H1 (cell line): ENCODE results near the gene NELFA. TPM values are rescaled to one million over a fixed set of nuclear protein-coding genes. Genes with fewer than 3 reads are reported as not detected.

ENCODE experiments used
- CTCF ChIA-PET: fragments of 300-600 bp; sonication (Branson Sonifier 250); formaldehyde crosslinking; loops from one replicate; lab custom pipeline; 2021; ENCODE audit not compliant: partially characterized antibody; lab: Charles Lee
- POLR2A ChIA-PET: fragments of 300-600 bp; sonication (Branson Sonifier 250); formaldehyde crosslinking; loops from one replicate; lab custom pipeline; 2021; ENCODE audit warnings: inconsistent platforms; ENCODE audit not compliant: partially characterized antibody; lab: Charles Lee
- DNase-seq, 2 experiments: peaks; one replicate each; pipeline versions ENCODE4 v3.0.0 to v3.0.0-alpha.2; 2010 to 2022; ENCODE audit warnings: low spot score in 2 of 2, low read depth in 1 of 2, mixed read lengths in 1 of 2
- FAIRE-seq: peaks from 2 replicates; lab custom pipeline; 2011; peaks lifted over from hg19 to GRCh38; lab: Jason Lieb, UNC
- H2AFZ ChIP-seq: 2 replicates; pipeline ENCODE4 v1.8.1; 2012; ENCODE audit warnings: low read length, inconsistent platforms
- H2AK5ac ChIP-seq: 2 replicates; pipeline ENCODE4 v1.6.1; 2013; ENCODE audit warnings: low read depth, low read length
- H2BK120ac ChIP-seq: replicated peaks from 2 replicates; pipeline ENCODE3; 2013; ENCODE audit warnings: low read depth, low read length, inconsistent platforms
- H2BK12ac ChIP-seq: 2 replicates; pipeline ENCODE4 v1.6.1; 2013; ENCODE audit warnings: low read depth, low read length
- H2BK15ac ChIP-seq: 2 replicates; pipeline ENCODE4 v1.6.1; 2013; ENCODE audit warnings: low read length
- H2BK20ac ChIP-seq: 2 replicates; pipeline ENCODE4 v1.6.1; 2013; ENCODE audit warnings: low read length
- H2BK5ac ChIP-seq: 2 replicates; pipeline ENCODE4 v1.6.1; 2013; ENCODE audit warnings: low read depth, low read length
- H3K14ac ChIP-seq: 2 replicates; pipeline ENCODE4 v1.6.1; 2013; ENCODE audit warnings: inconsistent platforms; ENCODE audit not compliant: insufficient read length
- H3K18ac ChIP-seq: 2 replicates; pipeline ENCODE4 v1.6.1; 2013; ENCODE audit warnings: low read length; ENCODE audit errors: extremely low read depth
- H3K23ac ChIP-seq: 2 replicates; pipeline ENCODE4 v1.6.1; 2013; ENCODE audit warnings: inconsistent platforms; ENCODE audit not compliant: insufficient read length
- H3K23me2 ChIP-seq: 2 replicates; pipeline ENCODE4 v1.6.1; 2013; ENCODE audit warnings: low read depth, low read length
- H3K27ac ChIP-seq: 2 replicates; pipeline ENCODE4 v1.6.1; 2011; ENCODE audit warnings: low read depth, low read length, inconsistent platforms
- H3K27me3 ChIP-seq, 4 experiments: replicated peaks in 1 of 4; 1 replicate in 1 of 4; 2 replicates in 3 of 4; pipeline versions ENCODE4 v1.6.1 to v1.8.1; 2011 to 2013; ENCODE audit warnings: low read length in 3 of 4, mild to moderate bottlenecking in 3 of 4, inconsistent platforms in 2 of 4, mixed read lengths in 2 of 4, moderate library complexity in 1 of 4; ENCODE audit not compliant: control insufficient read depth in 3 of 4, insufficient read depth in 3 of 4; ENCODE audit errors: extremely low read depth in 1 of 4
- H3K36me3 ChIP-seq, 4 experiments: 2 replicates each; pipeline versions ENCODE4 v1.6.1 to v1.8.1; 2011 to 2013; ENCODE audit warnings: mild to moderate bottlenecking in 4 of 4, low read length in 3 of 4, moderate library complexity in 2 of 4, control low read depth in 1 of 4, inconsistent platforms in 1 of 4; ENCODE audit not compliant: insufficient read depth in 4 of 4, control insufficient read depth in 2 of 4
- H3K4ac ChIP-seq: replicated peaks from 2 replicates; pipeline ENCODE3; 2013; ENCODE audit warnings: low read length, low read depth, mixed read lengths, inconsistent platforms; ENCODE audit not compliant: insufficient read length
- H3K4me1 ChIP-seq, 4 experiments: replicated peaks in 1 of 4; 1 replicate in 1 of 4; 2 replicates in 3 of 4; pipeline versions ENCODE4 v1.6.1 to v1.8.1; 2011 to 2013; ENCODE audit warnings: low read length in 3 of 4, inconsistent platforms in 2 of 4, mixed read lengths in 1 of 4; ENCODE audit not compliant: insufficient read depth in 4 of 4, control insufficient read depth in 3 of 4
- H3K4me2 ChIP-seq, 2 experiments: 2 replicates each; pipeline versions ENCODE4 v1.6.1 to v1.8.1; 2011 to 2013; ENCODE audit warnings: low read depth in 2 of 2, low read length in 2 of 2, control low read depth in 1 of 2, inconsistent platforms in 1 of 2, mild to moderate bottlenecking in 1 of 2; ENCODE audit not compliant: insufficient read depth in 1 of 2
- H3K4me3 ChIP-seq, 4 experiments: fragments of 200-600, 300-600 bp in 1 of 4; sonication (generic), shearing (Covaris generic), sonication (Bioruptor Twin) in 1 of 4; 2 replicates each; pipeline versions ENCODE4 v1.5.1 to v1.8.1; 2011 to 2016; ENCODE audit warnings: low read length in 4 of 4, low read depth in 3 of 4, control low read depth in 2 of 4, inconsistent platforms in 2 of 4, mild to moderate bottlenecking in 2 of 4, mixed read lengths in 1 of 4, moderate library complexity in 1 of 4; ENCODE audit not compliant: insufficient read depth in 2 of 4; ENCODE audit errors: extremely low read depth in 1 of 4
- H3K56ac ChIP-seq: replicated peaks from 2 replicates; pipeline ENCODE3; 2013; ENCODE audit warnings: low read depth, mild to moderate bottlenecking, mixed read lengths, low read length, inconsistent platforms; ENCODE audit not compliant: insufficient read length
- H3K79me1 ChIP-seq: 2 replicates; pipeline ENCODE4 v1.6.1; 2013; ENCODE audit warnings: low read depth, low read length, control low read depth
- H3K79me2 ChIP-seq, 2 experiments: 2 replicates each; pipeline versions ENCODE4 v1.6.1 to v1.8.1; 2012 to 2013; ENCODE audit warnings: low read length in 2 of 2, mild to moderate bottlenecking in 2 of 2, inconsistent platforms in 1 of 2; ENCODE audit not compliant: insufficient read depth in 2 of 2, control insufficient read depth in 1 of 2
- H3K9ac ChIP-seq, 4 experiments: replicated peaks in 1 of 4; 1 replicate in 1 of 4; 2 replicates in 3 of 4; pipeline versions ENCODE4 v1.6.1 to v1.8.1; 2011 to 2013; ENCODE audit warnings: low read depth in 3 of 4, low read length in 3 of 4, control low read depth in 2 of 4, mild to moderate bottlenecking in 2 of 4, moderate library complexity in 2 of 4, inconsistent platforms in 1 of 4; ENCODE audit errors: extremely low read depth in 1 of 4
- H3K9me3 ChIP-seq, 2 experiments: 2 replicates each; pipeline versions ENCODE4 v1.6.1 to v1.8.1; 2012 to 2013; ENCODE audit warnings: mild to moderate bottlenecking in 2 of 2, moderate library complexity in 2 of 2, control low read depth in 1 of 2, inconsistent platforms in 1 of 2, low read depth in 1 of 2, low read length in 1 of 2, mixed read lengths in 1 of 2; ENCODE audit not compliant: insufficient read depth in 2 of 2
- H4K20me1 ChIP-seq, 2 experiments: replicated peaks in 1 of 2; 2 replicates each; pipeline versions ENCODE3 to v1.8.1; 2011 to 2013; ENCODE audit warnings: inconsistent platforms in 2 of 2, low read length in 2 of 2, mild to moderate bottlenecking in 1 of 2; ENCODE audit not compliant: insufficient read depth in 2 of 2, control insufficient read depth in 1 of 2
- H4K5ac ChIP-seq: 2 replicates; pipeline ENCODE4 v1.6.1; 2013; ENCODE audit warnings: low read length, low read depth, mixed read lengths, inconsistent platforms; ENCODE audit not compliant: insufficient read length
- H4K8ac ChIP-seq: 2 replicates; pipeline ENCODE4 v1.8.0; 2013; ENCODE audit warnings: mild to moderate bottlenecking, moderate library complexity, low read length, inconsistent platforms; ENCODE audit not compliant: insufficient read depth; ENCODE audit errors: extremely low read depth
- H4K91ac ChIP-seq: replicated peaks from 2 replicates; pipeline ENCODE3; 2013; ENCODE audit warnings: low read length, mixed read lengths, inconsistent platforms; ENCODE audit not compliant: insufficient read length
- ASH2L ChIP-seq: fragments of 200-600, 300-600 bp; sonication (generic); IDR thresholded peaks from one replicate; pipeline ENCODE4 v1.7.1; 2017; ENCODE audit warnings: low read length
- CBX5 ChIP-seq: fragments of 300-800, 300-1000 bp; sonication (generic); IDR thresholded peaks from 2 replicates; pipeline ENCODE4 v1.7.1; 2016; ENCODE audit warnings: antibody characterized with exemption, low read length, low read depth
- CEBPB ChIP-seq: IDR thresholded peaks from 2 replicates; pipeline ENCODE4 v1.6.1; 2012; ENCODE audit warnings: low read depth, low read length
- CHD2 ChIP-seq: IDR thresholded peaks from 2 replicates; pipeline ENCODE4 v1.6.1; 2012; ENCODE audit warnings: low read length, improper control_type of control experiment
- HDAC6 ChIP-seq: IDR thresholded peaks from one replicate; pipeline ENCODE4 v1.7.1; 2012; ENCODE audit warnings: low read depth, mild to moderate bottlenecking, inconsistent platforms, low read length, moderate library complexity
- JUN ChIP-seq: IDR thresholded peaks from 2 replicates; pipeline ENCODE4 v1.6.1; 2011; ENCODE audit warnings: low read depth, mild to moderate bottlenecking, improper control_type of control experiment, low read length
- KDM5A ChIP-seq: fragments of 200-600 bp; IDR thresholded peaks from 2 replicates; pipeline ENCODE4 v1.7.1; 2012; ENCODE audit warnings: mild to moderate bottlenecking, low read length, inconsistent platforms, mixed read lengths
- SP2 ChIP-seq: IDR thresholded peaks from 2 replicates; pipeline ENCODE4 v1.6.1; 2012; ENCODE audit warnings: mild to moderate bottlenecking, low read length, inconsistent platforms
- SP4 ChIP-seq: IDR thresholded peaks from 2 replicates; pipeline ENCODE4 v1.6.1; 2012; ENCODE audit warnings: low read length, inconsistent platforms
- SRF ChIP-seq: IDR thresholded peaks from 2 replicates; pipeline ENCODE4 v1.6.1; 2011; ENCODE audit warnings: mild to moderate bottlenecking, low read depth, low read length, moderate library complexity
- SUZ12 ChIP-seq: fragments of 200-600 bp; sonication (generic); IDR thresholded peaks from 2 replicates; pipeline ENCODE4 v1.6.1; 2012; ENCODE audit warnings: mild to moderate bottlenecking, inconsistent platforms, low read length, moderate library complexity, mixed read lengths
- TCF12 ChIP-seq: IDR thresholded peaks from 2 replicates; pipeline ENCODE4 v1.6.1; 2011; ENCODE audit warnings: low read depth, mild to moderate bottlenecking, low read length
- TEAD4 ChIP-seq: IDR thresholded peaks from 2 replicates; pipeline ENCODE4 v1.6.1; 2012; ENCODE audit warnings: low read depth, low read length, inconsistent platforms, mixed read lengths
- WGBS, 2 experiments: shearing (Covaris generic) in 1 of 2; methylation state at CpG; one replicate each; pipeline versions ENCODE4 v1.1.6 to v1.1.7; 2013 to 2015; ENCODE audit warnings: low lambda C conversion rate in 2 of 2, mixed read lengths in 2 of 2, inconsistent platforms in 1 of 2, low coverage in 1 of 2, missing lambda C conversion rate in 1 of 2; ENCODE audit not compliant: insufficient replicate concordance in 2 of 2, insufficient coverage in 1 of 2, insufficient read length in 1 of 2; ENCODE audit errors: extremely low coverage in 1 of 2, missing lambda C conversion rate in 1 of 2; 5-methylcytosine and 5-hydroxymethylcytosine counted together
- polyA plus RNA-seq, 7 experiments: library from polyadenylated mRNA; depleted of rRNA in 3 of 7; stranded (reverse) in 5 of 7; unstranded in 2 of 7; fragments of >200 nt in 5 of 7; fragments of 200-250 nt in 2 of 7; gene quantifications; 1 replicate in 5 of 7; 2 replicates in 1 of 7; 4 replicates in 1 of 7; pipeline versions ENCODE4 v1.2.1 to v1.2.3, GENCODE V29; 2011 to 2013; ENCODE audit warnings: missing spikeins in 2 of 7, mixed read lengths in 2 of 7
- total RNA-seq: library from RNA; stranded (reverse); fragmentation: NEBNext Ultra II Directional; extraction: Animal tissue kit (Norgen Biotek cat#: 25700); gene quantifications from 2 replicates; pipeline ENCODE4 v1.2.1, GENCODE V29; 2021
- TF ChIP-seq, protein P1 (sequence below), 3 experiments: IDR thresholded peaks; 1 replicate in 2 of 3; 2 replicates in 1 of 3; pipeline versions ENCODE4 v1.5.1 to v1.6.1; 2011; ENCODE audit warnings: low read length in 3 of 3, mild to moderate bottlenecking in 3 of 3, inconsistent platforms in 2 of 3, low read depth in 1 of 3, moderate library complexity in 1 of 3; ENCODE audit not compliant: insufficient read depth in 1 of 3; ENCODE audit errors: control extremely low read depth in 1 of 3

Gene NELFA
- total and polyA plus RNA-seq, 2 of the 8 experiments (the other 6 are each of a cell fraction or from before 2014, with no cell fraction given), result 41.8 to 57.5 TPM

DNA sequence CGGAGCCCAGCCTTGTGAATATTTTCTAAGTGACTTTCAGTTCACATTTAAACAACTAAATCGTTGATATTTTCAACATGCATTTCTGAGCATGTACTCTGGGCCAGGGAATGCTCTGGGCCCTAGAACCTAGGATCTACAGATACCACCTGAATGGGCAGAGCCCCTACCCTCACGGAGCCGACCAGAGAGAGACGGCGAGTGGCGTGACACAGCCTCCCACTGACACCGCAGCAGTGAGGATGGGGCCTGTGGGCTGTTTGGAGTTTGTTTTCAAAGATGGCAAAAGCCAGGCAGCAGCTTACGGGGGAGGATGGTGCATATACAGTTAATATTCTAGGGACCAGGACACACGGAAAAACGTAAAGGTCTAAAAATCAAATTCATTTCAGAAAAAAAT lies 17.7 kb downstream of the NELFA start:
- H2BK15ac ChIP-seq, result no peak overlapping the region
- H2AK5ac ChIP-seq, result no peak overlapping the region
- H3K4me1 ChIP-seq, result peaks cover 0 to 5% (median 3%) of the 10 kb centered on the region in 4 experiments; a peak in 2 of 7 replicates
- no peak overlapping the region for H3K4ac ChIP-seq
- no peak overlapping the region for H2BK120ac ChIP-seq
- H4K91ac ChIP-seq, result no peak overlapping the region
- no peak overlapping the region for H3K4me3 ChIP-seq
- no peaks in the 10 kb centered on the region for H3K27me3 ChIP-seq
- H3K36me3 ChIP-seq, result peaks cover 10 to 32% (median 23%) of the 10 kb centered on the region in 4 experiments; a peak in 7 of 8 replicates
- H3K4me2 ChIP-seq, result no peak overlapping the region
- no peak overlapping the region for H3K27ac ChIP-seq
- CTCF ChIA-PET, result interaction anchor here (0.7 to 1.9 kb wide), 4 partner anchors 16 to 186 kb away, joined by 3 to 6 read pairs (median 4); no protein-coding TSS in a partner anchor
- 94% methylated on average over 10 of the region's 11 CpGs; no CpG with 5 or more reads in 1 of the 2 experiments for WGBS, 2 experiments
- peaks cover 19% of the 10 kb centered on the region for H3K79me1 ChIP-seq
- DNase-seq (no peak), FAIRE-seq (no peak)
- H4K8ac ChIP-seq, result no peak overlapping the region
- H2BK5ac ChIP-seq, result no peak overlapping the region
- no peak overlapping the region for H3K9ac ChIP-seq
- no peak overlapping the region for H2BK20ac ChIP-seq
- no peak overlapping the region for H3K56ac ChIP-seq
- no peak overlapping the region for H2BK12ac ChIP-seq
- no peaks in the 10 kb centered on the region for H3K23me2 ChIP-seq
- peaks cover 14 to 27% of the 10 kb centered on the region in 2 experiments for H4K20me1 ChIP-seq
- H3K9me3 ChIP-seq, result no peaks in the 10 kb centered on the region
- no peak overlapping the region for H3K14ac ChIP-seq
- no peak overlapping the region for H4K5ac ChIP-seq
- peaks cover 0 to 50% of the 10 kb centered on the region in 2 experiments; a peak in 3 of 4 replicates for H3K79me2 ChIP-seq
- no peak overlapping the region for H2AFZ ChIP-seq
- POLR2A ChIA-PET, result no interaction called here
- no peak overlapping the region for H3K23ac ChIP-seq
- no peak overlapping the region for H3K18ac ChIP-seq
- no peak for TF ChIP-seq JUN
- no peak for TF ChIP-seq SRF
- no peak for TF ChIP-seq CBX5
- no peak for TF ChIP-seq SP2
- TF ChIP-seq HDAC6, result no peak
- TF ChIP-seq ASH2L, result no peak
- no peak for TF ChIP-seq SP4
- TF ChIP-seq, protein P1, sequence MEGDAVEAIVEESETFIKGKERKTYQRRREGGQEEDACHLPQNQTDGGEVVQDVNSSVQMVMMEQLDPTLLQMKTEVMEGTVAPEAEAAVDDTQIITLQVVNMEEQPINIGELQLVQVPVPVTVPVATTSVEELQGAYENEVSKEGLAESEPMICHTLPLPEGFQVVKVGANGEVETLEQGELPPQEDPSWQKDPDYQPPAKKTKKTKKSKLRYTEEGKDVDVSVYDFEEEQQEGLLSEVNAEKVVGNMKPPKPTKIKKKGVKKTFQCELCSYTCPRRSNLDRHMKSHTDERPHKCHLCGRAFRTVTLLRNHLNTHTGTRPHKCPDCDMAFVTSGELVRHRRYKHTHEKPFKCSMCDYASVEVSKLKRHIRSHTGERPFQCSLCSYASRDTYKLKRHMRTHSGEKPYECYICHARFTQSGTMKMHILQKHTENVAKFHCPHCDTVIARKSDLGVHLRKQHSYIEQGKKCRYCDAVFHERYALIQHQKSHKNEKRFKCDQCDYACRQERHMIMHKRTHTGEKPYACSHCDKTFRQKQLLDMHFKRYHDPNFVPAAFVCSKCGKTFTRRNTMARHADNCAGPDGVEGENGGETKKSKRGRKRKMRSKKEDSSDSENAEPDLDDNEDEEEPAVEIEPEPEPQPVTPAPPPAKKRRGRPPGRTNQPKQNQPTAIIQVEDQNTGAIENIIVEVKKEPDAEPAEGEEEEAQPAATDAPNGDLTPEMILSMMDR (IDR thresholded peaks at IDR 0.05; ENCODE audit: control extremely low read depth in 1 of 3, insufficient read depth in 1 of 3, low read depth in 1 of 3, low read length in 3 of 3), result no peak
- no peak for TF ChIP-seq KDM5A
- no peak for TF ChIP-seq CEBPB
- no peak for TF ChIP-seq TEAD4
- no peak for TF ChIP-seq TCF12
- TF ChIP-seq SUZ12, result no peak
- TF ChIP-seq CHD2, result no peak
